WTC11 (cell line): ENCODE data around the gene PRSS16. TPM values are rescaled to one million over a fixed set of nuclear protein-coding genes. Genes with fewer than 3 reads are reported as not detected.
A peak's percentile ranks its signal among the peaks of the same experiment; 100 is the strongest.

ENCODE experiments used
- ATAC-seq: fragments of 200-7000 bp; cut with Tn5 transposase; 2 replicates; pipeline ENCODE4 v1.10.0; 2021; ENCODE audit warnings: mild to moderate bottlenecking, moderate library complexity
- CTCF ChIA-PET: fragments of 300-600 bp; sonication (Branson Sonifier 250); formaldehyde crosslinking; loops from one replicate; lab custom pipeline; 2021; ENCODE audit warnings: antibody characterized with exemption; lab: Charles Lee
- POLR2A ChIA-PET: fragments of 350-600 bp; sonication (Branson Sonifier 250); formaldehyde crosslinking; loops from one replicate; lab custom pipeline; 2021; ENCODE audit warnings: antibody characterized with exemption; lab: Charles Lee
- DNase-seq: peaks from one replicate; pipeline ENCODE4 v3.0.0; 2021; ENCODE audit warnings: low spot score
- H3K27ac Mint-ChIP-seq: 2 replicates; pipeline ENCODE4 v1.8.0; 2021; ENCODE audit warnings: mixed read lengths
- H3K27me3 Mint-ChIP-seq: 2 replicates; pipeline ENCODE4 v1.8.0; 2021; ENCODE audit warnings: low read depth, mild to moderate bottlenecking, moderate library complexity, mixed read lengths
- H3K36me3 Mint-ChIP-seq: 2 replicates; pipeline ENCODE4 v1.8.0; 2021; ENCODE audit warnings: mixed read lengths
- H3K4me1 Mint-ChIP-seq: 2 replicates; pipeline ENCODE4 v1.8.0; 2022; ENCODE audit warnings: mixed read lengths
- H3K4me3 Mint-ChIP-seq: 2 replicates; pipeline ENCODE4 v1.8.0; 2021; ENCODE audit warnings: mild to moderate bottlenecking, moderate library complexity, mixed read lengths
- H3K9me3 Mint-ChIP-seq: 2 replicates; pipeline ENCODE4 v1.8.0; 2021; ENCODE audit warnings: mixed read lengths
- AFF4 ChIP-seq: sonication (generic); formaldehyde crosslinking; IDR thresholded peaks from 2 replicates; pipeline ENCODE4 v1.8.1; 2023; ENCODE audit warnings: mild to moderate bottlenecking, missing genetic modification reagents, borderline replicate concordance
- E2F1 ChIP-seq: sonication (generic); formaldehyde crosslinking; IDR thresholded peaks from 2 replicates; pipeline ENCODE4 v1.8.0; 2022; ENCODE audit warnings: mild to moderate bottlenecking, missing genetic modification reagents
- E2F4 ChIP-seq: sonication (generic); formaldehyde crosslinking; IDR thresholded peaks from 2 replicates; pipeline ENCODE4 v1.8.1; 2022; ENCODE audit warnings: low read depth, mild to moderate bottlenecking, moderate library complexity, missing genetic modification reagents, borderline replicate concordance
- ESRRA ChIP-seq: sonication (generic); formaldehyde crosslinking; IDR thresholded peaks from 2 replicates; pipeline ENCODE4 v1.8.1; 2022; ENCODE audit warnings: mild to moderate bottlenecking, missing genetic modification reagents, borderline replicate concordance
- FOXK1 ChIP-seq: sonication (generic); formaldehyde crosslinking; IDR thresholded peaks from 2 replicates; pipeline ENCODE4 v1.8.0; 2022; ENCODE audit warnings: mild to moderate bottlenecking, moderate library complexity, missing genetic modification reagents
- HMGXB4 ChIP-seq: sonication (generic); formaldehyde crosslinking; IDR thresholded peaks from 2 replicates; pipeline ENCODE4 v1.8.1; 2023; ENCODE audit warnings: mild to moderate bottlenecking, moderate library complexity, missing genetic modification reagents
- IRF1 ChIP-seq: sonication (generic); formaldehyde crosslinking; IDR thresholded peaks from 2 replicates; pipeline ENCODE4 v1.8.0; 2023; ENCODE audit warnings: missing genetic modification reagents
- JAZF1 ChIP-seq: fragments of 250-450 bp; sonication (Bioruptor Pico); IDR thresholded peaks from 2 replicates; pipeline ENCODE4 v1.9.0; 2021; ENCODE audit warnings: moderate library complexity, mild to moderate bottlenecking, inconsistent platforms
- MAX ChIP-seq: sonication (generic); formaldehyde crosslinking; IDR thresholded peaks from 2 replicates; pipeline ENCODE4 v1.8.0; 2022; ENCODE audit warnings: mild to moderate bottlenecking, missing genetic modification reagents
- NFYB ChIP-seq: sonication (generic); formaldehyde crosslinking; conservative IDR thresholded peaks from 2 replicates; pipeline ENCODE4 v1.8.0; 2022; ENCODE audit warnings: low read depth, missing genetic modification reagents
- OVOL2 ChIP-seq: fragments of 250-450 bp; sonication (Bioruptor Pico); IDR thresholded peaks from 2 replicates; pipeline ENCODE4 v1.9.0; 2021; ENCODE audit warnings: mild to moderate bottlenecking, borderline replicate concordance
- PRRX2 ChIP-seq: fragments of 250-450 bp; sonication (Bioruptor Pico); IDR thresholded peaks from 2 replicates; pipeline ENCODE4 v1.8.0; 2021; ENCODE audit warnings: mild to moderate bottlenecking
- SP1 ChIP-seq: sonication (generic); formaldehyde crosslinking; conservative IDR thresholded peaks from 2 replicates; pipeline ENCODE4 v1.8.1; 2022; ENCODE audit warnings: missing genetic modification reagents
- TEAD1 ChIP-seq: sonication (generic); formaldehyde crosslinking; IDR thresholded peaks from 2 replicates; pipeline ENCODE4 v1.8.0; 2022; ENCODE audit warnings: mild to moderate bottlenecking, missing genetic modification reagents
- ZBTB43 ChIP-seq: sonication (generic); formaldehyde crosslinking; IDR thresholded peaks from 2 replicates; pipeline ENCODE4 v1.8.1; 2023; ENCODE audit warnings: mild to moderate bottlenecking, missing genetic modification reagents
- ZMAT4 ChIP-seq: fragments of 250-450 bp; sonication (Bioruptor Pico); IDR thresholded peaks from 2 replicates; pipeline ENCODE4 v1.9.0; 2021; ENCODE audit warnings: mild to moderate bottlenecking
- ZNF121 ChIP-seq: sonication (generic); formaldehyde crosslinking; IDR thresholded peaks from 2 replicates; pipeline ENCODE4 v1.8.0; 2023; ENCODE audit warnings: missing genetic modification reagents
- ZNF281 ChIP-seq: sonication (generic); formaldehyde crosslinking; IDR thresholded peaks from 2 replicates; pipeline ENCODE4 v1.8.0; 2023; ENCODE audit warnings: mild to moderate bottlenecking, missing genetic modification reagents
- ZNF317 ChIP-seq: sonication (generic); formaldehyde crosslinking; IDR thresholded peaks from 2 replicates; pipeline ENCODE4 v1.8.1; 2023; ENCODE audit warnings: low read depth, mild to moderate bottlenecking, moderate library complexity, missing genetic modification reagents, borderline replicate concordance
- ZNF396 ChIP-seq: fragments of 250-450 bp; sonication (Bioruptor Pico); IDR thresholded peaks from 2 replicates; pipeline ENCODE4 v1.8.0; 2021; ENCODE audit warnings: mild to moderate bottlenecking, moderate library complexity, borderline replicate concordance
- ZNF416 ChIP-seq: fragments of 250-450 bp; sonication (Bioruptor Pico); IDR thresholded peaks from 2 replicates; pipeline ENCODE4 v1.9.0; 2021; ENCODE audit warnings: mild to moderate bottlenecking, inconsistent platforms
- ZNF671 ChIP-seq: fragments of 250-450 bp; sonication (Bioruptor Pico); IDR thresholded peaks from 2 replicates; pipeline ENCODE4 v1.8.0; 2021; ENCODE audit warnings: mild to moderate bottlenecking
- total RNA-seq: library from RNA; stranded (reverse); gene quantifications from 3 replicates; pipeline ENCODE4 v1.2.3, GENCODE V29; 2021

Gene PRSS16
- total RNA-seq, 1 experiment from 2014 or later, result 18.5 TPM

GRCh38 chr6:27251606-27252251 is 4.2 kb downstream of the PRSS16 start:
- no peaks in the 10 kb centered on the region for H3K36me3 Mint-ChIP-seq
- no peaks in the 10 kb centered on the region; the same call in none of the 2 replicates for H3K27me3 Mint-ChIP-seq
- ChIA-PET CTCF (interaction anchor here (0.7 to 2.0 kb wide), 26 partner anchors 9 to 544 kb away, joined by 3 to 25 read pairs (median 4); no protein-coding TSS in a partner anchor), POLR2A (interaction anchor here (0.5 to 1.6 kb wide), 18 partner anchors 9 to 1128 kb away, joined by 3 to 14 read pairs (median 4); partner anchors contain the start of genes ZNF184 and ZNF391)
- peak; percentile 88 for ATAC-seq
- H3K4me1 Mint-ChIP-seq, result peaks cover 10% of the 10 kb centered on the region
- peak; percentile 97 for DNase-seq
- no peaks in the 10 kb centered on the region for H3K9me3 Mint-ChIP-seq
- H3K27ac Mint-ChIP-seq, result peak overlapping the region; percentile 86
- peak overlapping the region; percentile 90 for H3K4me3 Mint-ChIP-seq
- TF ChIP-seq AFF4 (CRISPR knock-in tag) (no peak), ZBTB43 (peak; percentile 20; the same call in 1 of the 2 replicates), HMGXB4 (CRISPR knock-in tag) (peak; percentile 76), SP1 (peak; percentile 92), JAZF1 (CRISPR knock-in tag) (no peak), ESRRA (CRISPR knock-in tag) (no peak), E2F4 (CRISPR knock-in tag) (no peak), ZNF671 (CRISPR knock-in tag) (no peak), ZNF396 (CRISPR knock-in tag) (no peak), FOXK1 (CRISPR knock-in tag) (peak; percentile 53), E2F1 (no peak), ZNF416 (CRISPR knock-in tag) (no peak), TEAD1 (CRISPR knock-in tag) (peak; percentile 44; the same call in 1 of the 2 replicates), NFYB (CRISPR knock-in tag) (peak; percentile 65), MAX (CRISPR knock-in tag) (peak; percentile 64; the same call in 1 of the 2 replicates), ZNF317 (no peak), OVOL2 (CRISPR knock-in tag) (no peak), ZNF281 (CRISPR knock-in tag) (peak; percentile 30; the same call in 1 of the 2 replicates), PRRX2 (CRISPR knock-in tag) (no peak), ZNF121 (CRISPR knock-in tag) (0 out of 2 replicates have a peak, but pooled peaks have one; percentile 20), IRF1 (CRISPR knock-in tag) (no peak), ZMAT4 (no peak)
